ENCODE results near the gene CT47C1. TPM values are rescaled to one million over a fixed set of nuclear protein-coding genes. Genes with fewer than 3 reads are reported as not detected.

The CT47C1 gene
- polyA plus RNA-seq, 2 of the 4 experiments (the other 2 are of a cell fraction), result not detected

GRCh38 chrX:119084766-119085165 lies 12.0 kb downstream of the CT47C1 start (continued):
- TF ChIP-seq HOXB5 (CRISPR knock-in tag; IDR thresholded peaks at IDR 0.05) (no peak), HMGXB4 (CRISPR knock-in tag; IDR thresholded peaks at IDR 0.05; ENCODE audit: borderline replicate concordance) (no peak), PHF8 (IDR thresholded peaks at IDR 0.05; ENCODE audit: borderline replicate concordance, low read depth) (no peak)

- no peak for FAIRE-seq
- Histone ChIP-seq H3K27ac (no peak overlapping the region), H3K4me2 (no peak overlapping the region), H3K9me3 (no peaks in the 10 kb centered on the region), H3K4me1 (no peaks in the 10 kb centered on the region), H3K4me3 (no peak overlapping the region)
- ChIA-PET CTCF (interaction anchor here (1.3 kb wide), 1 partner anchor 21 kb away, joined by 3 read pairs; no protein-coding TSS in a partner anchor), POLR2A (no interaction called here)
- WGBS (ENCODE audit: missing lambda C conversion rate), result 20% methylated on average over 1 of the region's 1 CpG
- no peak for DNase-seq (ENCODE audit: low read depth in 1 of 2, low spot score in 1 of 2)
- ATAC-seq, result no peak
- TF ChIP-seq KDM5A (IDR thresholded peaks at IDR 0.05) (no peak), FOXS1 (CRISPR knock-in tag; IDR thresholded peaks at IDR 0.05) (no peak), NR3C1 (IDR thresholded peaks at IDR 0.05) (no peak), TFCP2L1 (CRISPR knock-in tag; IDR thresholded peaks at IDR 0.05) (no peak), RAD21 (conservative IDR thresholded peaks at IDR 0.05 in 1 of 2, IDR thresholded peaks at IDR 0.05 in 1 of 2) (no peak), SMC3 (IDR thresholded peaks at IDR 0.05) (no peak), RCOR1 (IDR thresholded peaks at IDR 0.05; ENCODE audit: low read depth, low read length) (no peak), CHD2 (IDR thresholded peaks at IDR 0.05; ENCODE audit: low read length, partially characterized antibody) (no peak), CHD4 (IDR thresholded peaks at IDR 0.05; ENCODE audit: borderline replicate concordance) (no peak), MAFK (IDR thresholded peaks at IDR 0.05; ENCODE audit: partially characterized antibody) (no peak), EHF (CRISPR knock-in tag; IDR thresholded peaks at IDR 0.05) (no peak), ZC3H11A (IDR thresholded peaks at IDR 0.05) (no peak), BCL3 (IDR thresholded peaks at IDR 0.05) (no peak), BHLHE40 (IDR thresholded peaks at IDR 0.05; ENCODE audit: low read depth, low read length) (no peak), EP300 (IDR thresholded peaks at IDR 0.05) (no peak)
- TF ChIP-seq, protein P1, sequence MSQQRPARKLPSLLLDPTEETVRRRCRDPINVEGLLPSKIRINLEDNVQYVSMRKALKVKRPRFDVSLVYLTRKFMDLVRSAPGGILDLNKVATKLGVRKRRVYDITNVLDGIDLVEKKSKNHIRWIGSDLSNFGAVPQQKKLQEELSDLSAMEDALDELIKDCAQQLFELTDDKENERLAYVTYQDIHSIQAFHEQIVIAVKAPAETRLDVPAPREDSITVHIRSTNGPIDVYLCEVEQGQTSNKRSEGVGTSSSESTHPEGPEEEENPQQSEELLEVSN (IDR thresholded peaks at IDR 0.05; ENCODE audit: borderline replicate concordance, low read depth), result no peak
Measured at GRCh38 chrX:119087121-119087520, 14.3 kb downstream of the CT47C1 start.

- DNase-seq (ENCODE audit: low read depth in 1 of 2, low spot score in 1 of 2) (no peak), FAIRE-seq (peak; percentile 89)
- CTCF ChIA-PET, result interaction anchor here (0.6 kb wide), 1 partner anchor 323 kb away, joined by 3 read pairs; no protein-coding TSS in a partner anchor
Measured at GRCh38 chrX:119089619-119090018, 16.8 kb downstream of the CT47C1 start.

More at GRCh38 chrX:119089619-119090018, 16.8 kb downstream of the CT47C1 start:
- Histone ChIP-seq H3K9me3 (no peaks in the 10 kb centered on the region), H3K4me3 (no peak overlapping the region), H3K27ac (no peak overlapping the region), H3K4me2 (no peak overlapping the region), H3K4me1 (peaks cover 8% of the 10 kb centered on the region; the same call in 2 of the 3 replicates)
- no peak for TF ChIP-seq TP53 (CRISPR knock-in tag; IDR thresholded peaks at IDR 0.05)
- TF ChIP-seq JUN (IDR thresholded peaks at IDR 0.05), result no peak
- TF ChIP-seq, protein P2, sequence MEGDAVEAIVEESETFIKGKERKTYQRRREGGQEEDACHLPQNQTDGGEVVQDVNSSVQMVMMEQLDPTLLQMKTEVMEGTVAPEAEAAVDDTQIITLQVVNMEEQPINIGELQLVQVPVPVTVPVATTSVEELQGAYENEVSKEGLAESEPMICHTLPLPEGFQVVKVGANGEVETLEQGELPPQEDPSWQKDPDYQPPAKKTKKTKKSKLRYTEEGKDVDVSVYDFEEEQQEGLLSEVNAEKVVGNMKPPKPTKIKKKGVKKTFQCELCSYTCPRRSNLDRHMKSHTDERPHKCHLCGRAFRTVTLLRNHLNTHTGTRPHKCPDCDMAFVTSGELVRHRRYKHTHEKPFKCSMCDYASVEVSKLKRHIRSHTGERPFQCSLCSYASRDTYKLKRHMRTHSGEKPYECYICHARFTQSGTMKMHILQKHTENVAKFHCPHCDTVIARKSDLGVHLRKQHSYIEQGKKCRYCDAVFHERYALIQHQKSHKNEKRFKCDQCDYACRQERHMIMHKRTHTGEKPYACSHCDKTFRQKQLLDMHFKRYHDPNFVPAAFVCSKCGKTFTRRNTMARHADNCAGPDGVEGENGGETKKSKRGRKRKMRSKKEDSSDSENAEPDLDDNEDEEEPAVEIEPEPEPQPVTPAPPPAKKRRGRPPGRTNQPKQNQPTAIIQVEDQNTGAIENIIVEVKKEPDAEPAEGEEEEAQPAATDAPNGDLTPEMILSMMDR (IDR thresholded peaks at IDR 0.05), result no peak
- no peak for ATAC-seq
- POLR2A ChIA-PET, result no interaction called here
- 57% methylated on average over 1 of the region's 1 CpG for WGBS (ENCODE audit: missing lambda C conversion rate)

Data from A549 (cell line).